ENCODE results near the gene PXT1. TPM values are rescaled to one million over a fixed set of nuclear protein-coding genes. Genes with fewer than 3 reads are reported as not detected.

Gene PXT1
- total RNA-seq, 1 donor, result under 0.01 TPM

- Histone ChIP-seq H2AFZ (ENCODE audit: low read length) (no peak overlapping the region), H3K27ac (ENCODE audit: low read depth, low read length) (peak overlapping the region; percentile 78), H3K79me2 (ENCODE audit: insufficient read depth, low read length) (no peaks in the 10 kb centered on the region), H3K4me2 (ENCODE audit: insufficient read depth, low read length) (no peak overlapping the region), H4K20me1 (ENCODE audit: insufficient read depth, low read length) (no peaks in the 10 kb centered on the region), H3K9me3 (ENCODE audit: low read depth, low read length) (no peaks in the 10 kb centered on the region), H3K36me3 (ENCODE audit: insufficient read depth, low read length) (no peaks in the 10 kb centered on the region), H3K4me3 (ENCODE audit: insufficient read depth, low read length) (no peak overlapping the region), H3K27me3 (ENCODE audit: insufficient read depth, low read length) (no peaks in the 10 kb centered on the region), H3K4me1 (ENCODE audit: insufficient read depth, low read length) (peaks cover 19% of the 10 kb centered on the region)
- no peak for DNase-seq (ENCODE audit: insufficient read length, low spot score, missing footprints)
- no peak for TF ChIP-seq CTCF (IDR thresholded peaks at IDR 0.05; ENCODE audit: extremely low read depth, low read depth, low read length)
These were observed 12.3 kb downstream of the PXT1 start for GRCh38 chr6:36430351-36430750.

GRCh38 chr6:36428911-36429310, 13.7 kb downstream of the PXT1 start:
- Histone ChIP-seq H3K36me3 (ENCODE audit: insufficient read depth, low read length) (no peaks in the 10 kb centered on the region), H3K27me3 (ENCODE audit: insufficient read depth, low read length) (no peaks in the 10 kb centered on the region), H3K4me1 (ENCODE audit: insufficient read depth, low read length) (peaks cover 21% of the 10 kb centered on the region), H3K27ac (ENCODE audit: low read depth, low read length) (no peak overlapping the region), H3K79me2 (ENCODE audit: insufficient read depth, low read length) (no peaks in the 10 kb centered on the region), H4K20me1 (ENCODE audit: insufficient read depth, low read length) (no peaks in the 10 kb centered on the region), H3K4me2 (ENCODE audit: insufficient read depth, low read length) (no peak overlapping the region), H2AFZ (ENCODE audit: low read length) (no peak overlapping the region), H3K4me3 (ENCODE audit: insufficient read depth, low read length) (no peak overlapping the region), H3K9me3 (ENCODE audit: low read depth, low read length) (no peaks in the 10 kb centered on the region)
- DNase-seq (ENCODE audit: insufficient read length, low spot score, missing footprints), result no peak
- TF ChIP-seq CTCF (IDR thresholded peaks at IDR 0.05; ENCODE audit: extremely low read depth, low read depth, low read length), result peak; percentile 43

GRCh38 chr6:36426622-36427021, 16.0 kb downstream of the PXT1 start:
- H3K36me3 ChIP-seq (ENCODE audit: insufficient read depth, low read length), result no peaks in the 10 kb centered on the region
- no peak for TF ChIP-seq CTCF (IDR thresholded peaks at IDR 0.05; ENCODE audit: extremely low read depth, low read depth, low read length)
- no peaks in the 10 kb centered on the region for H3K27me3 ChIP-seq (ENCODE audit: insufficient read depth, low read length)
- no peak overlapping the region for H3K4me2 ChIP-seq (ENCODE audit: insufficient read depth, low read length)
- no peak overlapping the region for H3K4me3 ChIP-seq (ENCODE audit: insufficient read depth, low read length)
- no peak overlapping the region for H3K27ac ChIP-seq (ENCODE audit: low read depth, low read length)
- H3K9me3 ChIP-seq (ENCODE audit: low read depth, low read length), result no peaks in the 10 kb centered on the region
- DNase-seq (ENCODE audit: insufficient read length, low spot score, missing footprints), result no peak
- no peak overlapping the region for H2AFZ ChIP-seq (ENCODE audit: low read length)
- no peaks in the 10 kb centered on the region for H3K79me2 ChIP-seq (ENCODE audit: insufficient read depth, low read length)
- peaks cover 19% of the 10 kb centered on the region for H3K4me1 ChIP-seq (ENCODE audit: insufficient read depth, low read length)
- no peaks in the 10 kb centered on the region for H4K20me1 ChIP-seq (ENCODE audit: insufficient read depth, low read length)

- Histone ChIP-seq H3K27me3 (ENCODE audit: insufficient read depth, low read length) (no peaks in the 10 kb centered on the region), H3K4me2 (ENCODE audit: insufficient read depth, low read length) (peak overlapping the region; percentile 98), H3K9me3 (ENCODE audit: low read depth, low read length) (no peaks in the 10 kb centered on the region), H4K20me1 (ENCODE audit: insufficient read depth, low read length) (no peaks in the 10 kb centered on the region), H3K4me3 (ENCODE audit: insufficient read depth, low read length) (peak overlapping the region; percentile 82), H3K4me1 (ENCODE audit: insufficient read depth, low read length) (peaks cover 11% of the 10 kb centered on the region), H3K79me2 (ENCODE audit: insufficient read depth, low read length) (no peaks in the 10 kb centered on the region), H3K36me3 (ENCODE audit: insufficient read depth, low read length) (no peaks in the 10 kb centered on the region), H3K27ac (ENCODE audit: low read depth, low read length) (peak overlapping the region; percentile 77), H2AFZ (ENCODE audit: low read length) (peak overlapping the region; percentile 97)
- peak; percentile 98 for DNase-seq (ENCODE audit: insufficient read length, low spot score, missing footprints)
- peak; percentile 66 for TF ChIP-seq CTCF (IDR thresholded peaks at IDR 0.05; ENCODE audit: extremely low read depth, low read depth, low read length)
These were observed 19.4 kb downstream of the PXT1 start for GRCh38 chr6:36423101-36423824.

Data from osteoblast (primary cell).